Measurements from ENCODE around the gene NSL1. TPM values are rescaled to one million over a fixed set of nuclear protein-coding genes. Genes with fewer than 3 reads are reported as not detected.

Gene NSL1
- total and polyA plus RNA-seq, 9 of the 15 experiments (the other 6 are each of a cell fraction or from before 2014, with no cell fraction given), result 53.5 to 108 (median 59.1) TPM

DNA sequence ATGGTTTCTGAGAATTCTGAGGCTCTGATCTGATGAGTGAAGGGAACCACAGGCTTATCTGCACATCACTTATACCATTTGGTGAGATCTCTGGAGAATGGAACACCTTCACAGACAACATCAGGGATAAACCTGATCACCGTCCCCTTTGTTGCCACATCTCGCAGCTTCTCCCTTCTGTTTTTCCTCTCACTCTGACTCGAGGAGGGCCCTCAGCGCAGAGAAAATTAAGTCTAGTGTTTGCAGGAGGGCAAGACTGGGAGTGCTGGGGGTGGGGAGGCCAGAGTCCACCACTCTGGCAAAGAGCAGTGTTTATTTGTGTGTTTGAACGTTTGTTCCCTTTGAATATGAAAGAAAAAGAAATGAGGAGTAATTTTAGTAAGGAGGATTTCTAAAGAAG, 63.0 kb downstream of the NSL1 start:
- in situ Hi-C loops (cut with MboI), result no loop called here
- no TSS peak for BruUV-seq (replicated peaks)

More for the DNA sequence above, 63.0 kb downstream of the NSL1 start:
- ChIA-PET CTCF (ENCODE audit: low intra/inter-chr PET ratio) (no interaction called here), POLR2A (interaction anchor here (1.1 to 1.4 kb wide), 2 partner anchors 13 to 17 kb away, joined by 3 to 5 read pairs; no protein-coding TSS in a partner anchor)
- FAIRE-seq (no peak), ATAC-seq (no peak), DNase-seq (ENCODE audit: extremely low read depth in 1 of 4, low spot score in 3 of 4) (no peak)
- Histone ChIP-seq H3K9ac (ENCODE audit: insufficient read depth in 1 of 2, low read depth in 2 of 2, low read length in 2 of 2) (no peak overlapping the region), H3K9me1 (ENCODE audit: control insufficient read depth, insufficient read depth, low read length) (no peaks in the 10 kb centered on the region), H3K36me3 (ENCODE audit: control insufficient read depth, insufficient read depth, low read length) (peaks cover 6% of the 10 kb centered on the region; the same call in 1 of the 3 replicates), H3K9me3 (replicated peaks; ENCODE audit: control insufficient read depth, insufficient read depth, low read depth, low read length) (no peaks in the 10 kb centered on the region), H2AFZ (ENCODE audit: low read depth, low read length) (no peak overlapping the region), H3K4me1 (replicated peaks in 1 of 2; ENCODE audit: control insufficient read depth in 2 of 2, insufficient read depth in 2 of 2, low read length in 2 of 2) (no peaks in the 10 kb centered on the region; a peak in 1 of 5 replicates), H3K4me2 (ENCODE audit: insufficient read depth, low read length) (no peak overlapping the region), H3K27ac (ENCODE audit: extremely low read depth, low read depth, low read length) (no peak overlapping the region), H3K27me3 (ENCODE audit: control insufficient read depth in 2 of 2, insufficient read depth in 2 of 2, low read length in 2 of 2) (no peaks in the 10 kb centered on the region), H4K20me1 (replicated peaks; ENCODE audit: control insufficient read depth, insufficient read depth, low read length) (no peaks in the 10 kb centered on the region; the same call in 1 of the 2 replicates), H3K79me2 (ENCODE audit: control insufficient read depth, insufficient read depth, low read length) (no peaks in the 10 kb centered on the region), H3K4me3 (no peak overlapping the region)
- WGBS (ENCODE audit: insufficient coverage, low coverage, missing lambda C conversion rate), result 55% methylated on average over 5 of the region's 5 CpGs
- TF ChIP-seq, protein P1, sequence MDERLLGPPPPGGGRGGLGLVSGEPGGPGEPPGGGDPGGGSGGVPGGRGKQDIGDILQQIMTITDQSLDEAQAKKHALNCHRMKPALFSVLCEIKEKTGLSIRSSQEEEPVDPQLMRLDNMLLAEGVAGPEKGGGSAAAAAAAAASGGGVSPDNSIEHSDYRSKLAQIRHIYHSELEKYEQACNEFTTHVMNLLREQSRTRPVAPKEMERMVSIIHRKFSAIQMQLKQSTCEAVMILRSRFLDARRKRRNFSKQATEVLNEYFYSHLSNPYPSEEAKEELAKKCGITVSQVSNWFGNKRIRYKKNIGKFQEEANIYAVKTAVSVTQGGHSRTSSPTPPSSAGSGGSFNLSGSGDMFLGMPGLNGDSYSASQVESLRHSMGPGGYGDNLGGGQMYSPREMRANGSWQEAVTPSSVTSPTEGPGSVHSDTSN (CRISPR knock-in tag; IDR thresholded peaks at IDR 0.05; ENCODE audit: low read depth), result no peak
- TF ChIP-seq, protein P1 (tag; conservative IDR thresholded peaks at IDR 0.05; ENCODE audit: low read depth), result no peak
- TF ChIP-seq SNRNP70 (optimal IDR thresholded peaks at IDR 0.05; ENCODE audit: low read depth, low read length) (no peak), TARDBP (IDR thresholded peaks at IDR 0.05) (no peak), ESRRA (IDR thresholded peaks at IDR 0.05; ENCODE audit: borderline replicate concordance, low read depth) (no peak), BACH1 (tag; IDR thresholded peaks at IDR 0.05) (no peak), ATF1 (CRISPR knock-in tag; IDR thresholded peaks at IDR 0.05) (no peak), ATF1 (tag; IDR thresholded peaks at IDR 0.05) (no peak), RCOR1 (IDR thresholded peaks at IDR 0.05; ENCODE audit: borderline replicate concordance in 1 of 2, low read depth in 2 of 2, low read length in 2 of 2) (no peak), POLR2G (IDR thresholded peaks at IDR 0.05; ENCODE audit: low read depth, low read length) (no peak), RBM15 (IDR thresholded peaks at IDR 0.05; ENCODE audit: insufficient read depth, low read length) (no peak), PTTG1 (tag; IDR thresholded peaks at IDR 0.05; ENCODE audit: low read depth) (no peak)
- TF ChIP-seq, protein P2, sequence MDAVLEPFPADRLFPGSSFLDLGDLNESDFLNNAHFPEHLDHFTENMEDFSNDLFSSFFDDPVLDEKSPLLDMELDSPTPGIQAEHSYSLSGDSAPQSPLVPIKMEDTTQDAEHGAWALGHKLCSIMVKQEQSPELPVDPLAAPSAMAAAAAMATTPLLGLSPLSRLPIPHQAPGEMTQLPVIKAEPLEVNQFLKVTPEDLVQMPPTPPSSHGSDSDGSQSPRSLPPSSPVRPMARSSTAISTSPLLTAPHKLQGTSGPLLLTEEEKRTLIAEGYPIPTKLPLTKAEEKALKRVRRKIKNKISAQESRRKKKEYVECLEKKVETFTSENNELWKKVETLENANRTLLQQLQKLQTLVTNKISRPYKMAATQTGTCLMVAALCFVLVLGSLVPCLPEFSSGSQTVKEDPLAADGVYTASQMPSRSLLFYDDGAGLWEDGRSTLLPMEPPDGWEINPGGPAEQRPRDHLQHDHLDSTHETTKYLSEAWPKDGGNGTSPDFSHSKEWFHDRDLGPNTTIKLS (IDR thresholded peaks at IDR 0.05; ENCODE audit: borderline replicate concordance, low read depth), result no peak
- intact Hi-C loops (cut with micrococcal nuclease), result no loop called here

Measured in K562 (cell line).